Activated CD4-positive, alpha-beta memory T cell treated with anti-CD3 and anti-CD28 coated beads for 36 hours (primary cell): Measurements from ENCODE around the gene IRF3. TPM values are rescaled to one million over a fixed set of nuclear protein-coding genes. Genes with fewer than 3 reads are reported as not detected.
"Not testable (repeated sequence)": the region's sequence is repeated elsewhere in the genome, so short reads cannot be mapped to it uniquely, and the experiment has no call there.

ENCODE experiments used
- CTCF ChIA-PET: fragments of 350-600 bp; sonication (Branson Sonifier 250); formaldehyde crosslinking; loops from one replicate; lab custom pipeline; 2021; ENCODE audit warnings: antibody characterized with exemption, inconsistent platforms; lab: Charles Lee
- POLR2A ChIA-PET: fragments of 350-600 bp; sonication (Branson Sonifier 250); formaldehyde crosslinking; loops from one replicate; lab custom pipeline; 2021; ENCODE audit warnings: antibody characterized with exemption; lab: Charles Lee
- DNase-seq: peaks from one replicate; pipeline ENCODE4 v3.0.0-alpha.2; 2020
- H3K27ac Mint-ChIP-seq: one replicate; pipeline ENCODE4 v1.8.0; 2021; ENCODE audit warnings: mixed read lengths
- H3K27me3 Mint-ChIP-seq: one replicate; pipeline ENCODE4 v1.8.0; 2021; ENCODE audit warnings: mixed read lengths
- H3K36me3 Mint-ChIP-seq: one replicate; pipeline ENCODE4 v1.8.0; 2021; ENCODE audit warnings: mixed read lengths
- H3K4me1 Mint-ChIP-seq: one replicate; pipeline ENCODE4 v1.8.0; 2021; ENCODE audit warnings: low read depth, mixed read lengths
- H3K4me3 Mint-ChIP-seq: one replicate; pipeline ENCODE4 v1.8.0; 2021; ENCODE audit warnings: mild to moderate bottlenecking, mixed read lengths
- H3K9me3 Mint-ChIP-seq: one replicate; pipeline ENCODE4 v1.8.0; 2021; ENCODE audit warnings: mixed read lengths
- intact Hi-C: fragments of 100-400 bp; cut with micrococcal nuclease; formaldehyde crosslinking; loops from one replicate; pipeline ENCODE4 v1.15.1; 2023
- total RNA-seq, 2 experiments: library from RNA; stranded (reverse); gene quantifications; one replicate each; pipeline ENCODE4 v1.2.3, GENCODE V29; 2021

Gene IRF3
- total RNA-seq, 2 experiments from 2014 or later = 143 to 156 TPM

DNA sequence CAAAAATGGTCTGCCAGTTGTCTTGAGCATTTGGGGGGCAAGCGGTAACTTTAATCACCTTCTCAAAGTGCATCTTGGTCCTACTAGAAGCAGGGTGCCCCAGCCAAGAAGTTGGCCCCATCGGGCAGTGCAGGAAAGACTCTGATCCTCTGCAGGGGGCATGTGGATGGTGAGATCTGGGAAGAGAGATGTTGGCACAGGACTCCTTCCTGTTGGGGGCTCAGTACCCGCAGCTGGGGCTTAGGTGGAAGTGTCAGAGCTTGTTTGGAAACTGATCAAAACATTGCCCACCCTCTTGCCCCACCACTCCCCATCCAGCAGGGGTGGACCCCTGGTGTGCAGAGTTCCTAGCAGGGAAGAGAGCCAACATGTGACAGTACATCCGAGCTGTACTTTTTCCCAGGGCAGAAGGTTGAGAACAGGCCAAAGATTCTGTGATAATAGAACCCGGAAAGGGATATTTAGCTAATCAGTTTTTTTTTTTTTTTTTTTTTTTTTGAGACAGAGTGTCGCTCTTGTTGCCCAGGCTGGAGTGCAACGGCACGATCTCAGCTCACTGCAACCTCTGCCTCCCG is 34.6 kb downstream of the IRF3 start:
- no peaks in the 10 kb centered on the region for H3K27me3 Mint-ChIP-seq
- H3K4me1 Mint-ChIP-seq = peaks cover 3% of the 10 kb centered on the region
- H3K36me3 Mint-ChIP-seq = no peaks in the 10 kb centered on the region
- H3K27ac Mint-ChIP-seq = no peak overlapping the region
- H3K4me3 Mint-ChIP-seq = no peak overlapping the region
- DNase-seq = no peak
- ChIA-PET CTCF (interaction anchor here (1.1 kb wide), 1 partner anchor 54 kb away, joined by 3 read pairs; no protein-coding TSS in a partner anchor), POLR2A (interaction anchor here (0.5 kb wide), 1 partner anchor 45 kb away, joined by 3 read pairs; no protein-coding TSS in a partner anchor)
- intact Hi-C loops = no loop called here
- no peaks in the 10 kb centered on the region for H3K9me3 Mint-ChIP-seq

DNA sequence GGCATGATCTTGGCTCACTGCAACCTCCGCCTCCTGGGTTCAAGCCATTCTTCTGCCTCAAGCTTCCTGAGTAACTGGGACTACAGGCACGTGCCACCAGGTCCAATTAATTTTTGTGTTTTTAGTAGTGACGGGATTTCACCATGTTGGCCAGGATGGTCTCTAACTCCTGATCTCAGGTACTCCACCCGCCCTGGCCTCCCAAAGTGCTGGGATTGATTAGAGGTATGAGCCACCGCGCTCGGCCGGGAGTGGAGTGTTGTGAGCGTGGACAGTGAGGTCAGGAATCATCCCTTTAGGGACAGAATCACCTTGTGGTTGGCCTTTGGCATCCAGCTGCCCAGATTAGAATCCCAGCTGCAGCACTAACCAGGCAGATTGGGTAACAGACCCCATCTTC is 36.0 kb downstream of the IRF3 start:
- no peak overlapping the region for H3K4me3 Mint-ChIP-seq
- POLR2A ChIA-PET = no interaction called here
- DNase-seq = no peak
- no peak overlapping the region for H3K27ac Mint-ChIP-seq
- H3K36me3 Mint-ChIP-seq = no peaks in the 10 kb centered on the region
- H3K27me3 Mint-ChIP-seq = no peaks in the 10 kb centered on the region
- CTCF ChIA-PET = interaction anchor here (0.7 kb wide), 1 partner anchor 51 kb away, joined by 4 read pairs; no protein-coding TSS in a partner anchor
- H3K9me3 Mint-ChIP-seq = no peaks in the 10 kb centered on the region
- H3K4me1 Mint-ChIP-seq = no peaks in the 10 kb centered on the region
- intact Hi-C loops = no loop called here

DNA sequence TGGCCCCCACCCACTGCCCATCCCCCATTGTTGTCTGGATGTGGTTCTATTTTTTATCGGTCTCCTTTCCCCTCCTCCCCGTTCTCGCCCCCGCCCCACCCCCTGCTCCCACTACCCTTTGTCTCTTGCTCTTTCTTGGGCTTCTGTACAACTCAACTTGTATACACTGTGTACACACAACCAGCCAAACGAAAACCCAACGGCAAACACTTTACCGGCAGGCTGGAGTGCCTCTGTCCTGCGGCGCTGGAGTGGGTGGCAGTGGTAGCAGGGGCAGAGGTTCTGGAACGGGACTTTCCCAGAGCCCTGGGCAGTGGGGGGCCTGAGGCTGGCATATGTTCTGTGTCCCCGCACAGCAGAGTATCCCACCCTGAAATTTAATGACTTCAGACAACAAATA is 39.4 kb downstream of the IRF3 start:
- POLR2A ChIA-PET = no interaction called here
- Mint-ChIP-seq H3K27ac (no peak overlapping the region), H3K9me3 (no peaks in the 10 kb centered on the region), H3K36me3 (peaks cover 3% of the 10 kb centered on the region), H3K4me1 (no peaks in the 10 kb centered on the region), H3K27me3 (no peaks in the 10 kb centered on the region), H3K4me3 (no peak overlapping the region)
- CTCF ChIA-PET = no interaction called here
- no peak for DNase-seq
- intact Hi-C loops = no loop called here

DNA sequence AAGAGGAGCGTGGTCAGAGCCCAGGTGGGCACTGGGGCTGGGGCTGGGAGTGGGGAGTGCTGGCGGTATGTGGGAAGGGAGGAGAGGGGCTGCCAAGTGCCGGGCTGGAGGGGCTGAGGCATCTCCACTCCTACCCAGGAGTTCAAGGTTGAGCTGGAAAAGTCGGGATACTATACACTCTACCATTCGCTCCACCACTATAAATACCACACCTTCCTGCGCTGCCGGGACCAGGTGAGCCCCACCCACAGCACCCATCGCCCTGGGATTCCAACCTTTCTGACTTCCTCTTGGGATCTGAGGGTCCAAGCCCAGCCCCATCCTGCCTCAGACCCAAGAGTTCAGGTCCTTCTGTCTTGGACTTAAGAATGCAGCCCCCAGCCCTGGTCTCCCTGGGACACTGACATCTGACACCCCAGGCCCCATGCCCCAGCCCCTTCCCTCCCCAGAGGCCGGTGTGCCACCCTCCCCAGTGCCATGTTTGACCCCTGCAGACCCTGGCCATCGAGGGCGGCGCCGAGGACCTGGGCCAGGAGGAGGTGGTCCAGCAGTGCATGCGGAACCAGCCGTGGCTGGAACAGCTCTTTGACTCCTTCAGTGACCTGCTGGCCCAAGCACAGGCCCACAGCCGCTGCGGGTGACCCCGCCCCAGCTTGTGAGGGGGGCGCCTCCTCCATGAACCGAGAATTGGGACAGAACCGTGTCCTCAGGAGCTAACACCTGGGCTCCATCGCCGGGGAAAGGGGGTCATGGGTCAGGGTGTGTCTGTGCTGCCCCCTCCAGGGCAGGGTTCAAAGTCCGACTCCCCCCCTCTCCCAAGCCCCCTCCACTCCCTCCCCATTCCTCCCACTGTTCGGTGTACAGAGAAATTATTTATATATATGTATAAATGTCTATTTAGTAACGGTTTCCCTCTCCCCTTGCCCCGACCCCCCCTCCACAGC is 40.4 kb downstream of the IRF3 start:
- DNase-seq = no peak
- no peaks in the 10 kb centered on the region for H3K9me3 Mint-ChIP-seq
- POLR2A ChIA-PET = no interaction called here
- no peaks in the 10 kb centered on the region for H3K27me3 Mint-ChIP-seq
- H3K36me3 Mint-ChIP-seq = peaks cover 3% of the 10 kb centered on the region
- CTCF ChIA-PET = interaction anchor here (0.7 kb wide), 1 partner anchor 56 kb away, joined by 3 read pairs; no protein-coding TSS in a partner anchor
- H3K4me3 Mint-ChIP-seq = no peak overlapping the region
- H3K4me1 Mint-ChIP-seq = no peaks in the 10 kb centered on the region
- no peak overlapping the region for H3K27ac Mint-ChIP-seq
- intact Hi-C loops = no loop called here

DNA sequence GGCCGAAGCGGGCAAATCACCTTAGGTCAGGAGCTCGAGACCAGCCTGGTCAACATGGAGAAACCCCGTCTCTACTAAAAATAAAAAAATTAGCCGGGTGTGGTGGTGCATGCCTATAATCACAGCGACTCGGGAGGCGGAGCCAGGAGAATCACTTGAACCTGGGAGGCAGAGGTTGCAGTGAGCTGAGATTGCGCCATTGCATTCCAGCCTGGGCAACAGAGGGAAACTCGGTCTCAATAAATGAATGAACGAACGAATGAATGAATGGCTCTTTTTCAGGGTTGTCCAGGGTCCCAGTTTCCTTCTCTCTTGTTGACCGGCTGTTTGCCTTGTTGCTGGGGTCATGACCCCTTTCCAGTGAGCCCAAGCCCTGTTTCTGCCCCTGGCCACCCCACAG is 47.8 kb downstream of the IRF3 start:
- CTCF ChIA-PET = interaction anchor here (3.0 kb wide), 1 partner anchor 54 kb away, joined by 14 read pairs; no protein-coding TSS in a partner anchor
- intact Hi-C loops, H3K27me3 Mint-ChIP-seq, DNase-seq, H3K9me3 Mint-ChIP-seq, H3K27ac Mint-ChIP-seq, H3K4me3 Mint-ChIP-seq: not testable (repeated sequence)
- POLR2A ChIA-PET = interaction anchor here (2.1 kb wide), 1 partner anchor 26 kb away, joined by 4 read pairs; no protein-coding TSS in a partner anchor
- H3K4me1 Mint-ChIP-seq = peaks cover 14% of the 10 kb centered on the region
- peaks cover 36% of the 10 kb centered on the region for H3K36me3 Mint-ChIP-seq

DNA sequence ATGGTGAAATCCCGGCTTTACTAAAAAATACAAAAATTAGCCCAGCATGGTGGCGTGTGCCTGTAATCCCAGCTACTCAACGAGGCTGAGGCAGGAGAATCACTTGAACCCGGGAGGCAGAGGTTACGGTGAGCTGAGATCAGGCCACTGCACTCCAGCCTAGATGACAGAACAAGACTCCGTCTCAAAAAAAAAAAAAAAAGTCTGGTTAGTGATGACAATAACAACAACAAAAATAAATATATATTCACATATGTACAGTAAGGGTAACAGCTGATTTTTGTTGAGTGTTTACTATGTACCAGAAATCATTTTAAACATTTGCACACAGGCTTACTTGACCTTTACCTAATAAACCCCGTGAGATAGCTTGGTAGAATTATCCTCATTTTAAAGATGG is 48.7 kb downstream of the IRF3 start:
- intact Hi-C loops = no loop called here
- Mint-ChIP-seq H3K4me3 (no peak overlapping the region), H3K27ac (no peak overlapping the region), H3K36me3 (peaks cover 36% of the 10 kb centered on the region), H3K4me1 (peaks cover 14% of the 10 kb centered on the region), H3K9me3 (no peaks in the 10 kb centered on the region), H3K27me3 (no peaks in the 10 kb centered on the region)
- ChIA-PET CTCF (interaction anchor here (0.8 to 3.0 kb wide), 2 partner anchors 55 to 64 kb away, joined by 3 to 14 read pairs; no protein-coding TSS in a partner anchor), POLR2A (interaction anchor here (2.1 kb wide), 1 partner anchor 27 kb away, joined by 4 read pairs; no protein-coding TSS in a partner anchor)
- DNase-seq = no peak

DNA sequence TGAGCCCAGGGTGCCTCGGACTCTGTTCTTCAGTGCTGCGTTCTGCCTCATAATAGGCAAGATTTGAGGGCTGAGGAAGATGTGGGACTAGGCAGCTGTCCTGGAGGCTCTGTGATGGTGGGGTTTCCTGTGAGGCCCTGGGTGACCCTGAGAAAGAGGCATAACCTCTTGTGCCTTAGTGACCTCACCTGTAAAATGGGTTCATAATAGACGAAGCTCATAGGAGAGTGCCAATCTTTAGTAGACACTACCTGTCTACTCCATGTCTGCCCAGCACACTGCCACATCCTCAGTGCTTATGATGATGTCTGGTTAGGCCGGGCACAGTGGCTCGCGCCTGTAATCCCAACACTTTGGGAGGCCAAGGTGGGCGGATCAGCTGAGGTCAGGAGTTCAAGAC is 49.1 kb downstream of the IRF3 start:
- intact Hi-C loops = no loop called here
- Mint-ChIP-seq H3K27ac (no peak overlapping the region), H3K4me1 (peaks cover 14% of the 10 kb centered on the region), H3K4me3 (no peak overlapping the region), H3K36me3 (peaks cover 36% of the 10 kb centered on the region), H3K9me3 (no peaks in the 10 kb centered on the region), H3K27me3 (no peaks in the 10 kb centered on the region)
- no peak for DNase-seq
- ChIA-PET POLR2A (interaction anchor here (2.1 kb wide), 1 partner anchor 27 kb away, joined by 4 read pairs; no protein-coding TSS in a partner anchor), CTCF (interaction anchor here (0.8 to 3.0 kb wide), 2 partner anchors 56 to 64 kb away, joined by 3 to 14 read pairs; no protein-coding TSS in a partner anchor)

DNA sequence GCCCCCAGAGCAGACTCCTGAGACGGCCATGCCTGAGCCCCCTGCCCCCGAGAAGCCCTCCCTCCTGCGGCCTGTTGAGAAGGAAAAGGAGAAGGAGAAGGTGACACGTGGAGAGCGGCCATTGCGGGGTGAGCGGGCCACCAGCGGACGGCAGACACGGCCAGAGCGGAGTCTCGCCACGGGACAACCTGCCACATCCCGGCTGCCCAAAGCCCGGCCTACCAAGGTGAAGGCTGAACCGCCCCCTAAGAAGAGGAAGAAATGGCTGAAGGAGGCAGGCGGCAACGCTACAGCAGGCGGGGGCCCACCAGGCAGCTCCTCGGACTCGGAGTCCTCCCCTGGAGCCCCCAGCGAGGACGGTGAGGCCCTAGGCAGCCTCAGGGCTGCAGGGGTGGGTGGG is 49.8 kb downstream of the IRF3 start:
- peaks cover 14% of the 10 kb centered on the region for H3K4me1 Mint-ChIP-seq
- H3K9me3 Mint-ChIP-seq = no peaks in the 10 kb centered on the region
- no peak for DNase-seq
- intact Hi-C loops = no loop called here
- H3K27ac Mint-ChIP-seq = no peak overlapping the region
- ChIA-PET POLR2A (interaction anchor here (2.1 kb wide), 1 partner anchor 28 kb away, joined by 4 read pairs; no protein-coding TSS in a partner anchor), CTCF (no interaction called here)
- H3K4me3 Mint-ChIP-seq = no peak overlapping the region
- H3K36me3 Mint-ChIP-seq = peaks cover 36% of the 10 kb centered on the region
- no peaks in the 10 kb centered on the region for H3K27me3 Mint-ChIP-seq

DNA sequence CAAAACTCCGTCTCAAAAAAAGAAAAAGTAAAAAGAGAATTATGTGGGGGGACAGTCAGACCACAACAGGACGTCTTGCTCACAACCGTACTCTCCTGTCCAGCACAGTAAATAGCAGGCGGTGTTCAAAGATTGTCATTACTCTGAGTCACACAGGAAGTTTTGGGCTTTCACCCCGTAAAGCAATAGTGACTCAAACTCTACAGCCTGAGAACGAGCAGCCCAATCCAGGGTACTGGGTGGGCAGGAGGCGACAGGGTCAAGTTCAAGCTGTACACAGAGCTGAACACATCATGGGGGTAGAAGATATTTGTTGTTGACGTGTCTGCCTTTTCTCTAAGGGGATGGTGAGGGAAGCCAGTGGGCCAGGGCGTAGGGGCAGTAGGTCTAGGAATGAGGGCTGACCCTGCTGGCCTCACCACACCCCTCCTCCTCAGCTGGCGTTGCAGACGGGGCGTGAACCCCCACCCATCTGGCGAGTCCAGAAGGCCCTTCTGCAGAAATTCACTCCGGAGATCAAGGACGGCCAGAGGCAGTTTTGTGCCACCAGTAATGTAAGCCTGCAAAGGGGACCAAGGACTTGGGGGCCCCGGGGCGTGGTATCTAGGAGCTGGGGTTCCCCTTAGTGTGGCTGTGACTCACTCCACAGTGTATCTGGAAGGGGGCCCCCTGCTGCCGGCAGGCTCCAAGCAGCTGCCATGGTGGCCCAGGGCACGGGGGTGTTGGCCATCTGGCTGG is 51.4 kb downstream of the IRF3 start:
- Mint-ChIP-seq H3K27ac (peak overlapping the region; percentile 83), H3K4me3 (no peak overlapping the region), H3K27me3 (no peaks in the 10 kb centered on the region), H3K36me3 (peaks cover 35% of the 10 kb centered on the region), H3K4me1 (peaks cover 14% of the 10 kb centered on the region), H3K9me3 (no peaks in the 10 kb centered on the region)
- DNase-seq = peak; percentile 55
- ChIA-PET POLR2A (no interaction called here), CTCF (interaction anchor here (0.8 kb wide), 1 partner anchor 26 kb away, joined by 4 read pairs; the partner anchor contains the start of gene RRAS)
- intact Hi-C loops = no loop called here

DNA sequence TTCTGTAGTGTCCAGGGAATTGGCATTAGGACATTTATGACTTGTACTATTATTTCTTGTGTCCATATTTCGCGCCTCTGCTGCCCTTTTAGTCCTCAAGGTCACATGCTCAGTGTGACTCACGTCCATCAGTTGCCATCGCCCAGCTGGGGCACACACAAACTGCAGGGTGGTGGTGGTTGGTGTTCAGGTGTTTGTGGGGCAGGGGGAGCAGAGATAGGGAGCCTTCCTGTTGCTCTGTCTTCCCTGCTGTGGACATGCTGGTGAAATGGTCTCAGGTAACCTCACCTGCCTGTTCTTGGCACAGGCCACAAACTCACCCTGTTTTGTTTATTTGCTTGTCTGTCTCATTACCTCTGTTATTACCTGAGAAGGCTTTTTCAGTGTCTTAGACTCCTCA is 52.3 kb downstream of the IRF3 start:
- peaks cover 35% of the 10 kb centered on the region for H3K36me3 Mint-ChIP-seq
- intact Hi-C loops = no loop called here
- H3K9me3 Mint-ChIP-seq = no peaks in the 10 kb centered on the region
- DNase-seq = no peak
- ChIA-PET CTCF (no interaction called here), POLR2A (no interaction called here)
- H3K27ac Mint-ChIP-seq = peak overlapping the region; percentile 83
- peaks cover 14% of the 10 kb centered on the region for H3K4me1 Mint-ChIP-seq
- no peaks in the 10 kb centered on the region for H3K27me3 Mint-ChIP-seq
- no peak overlapping the region for H3K4me3 Mint-ChIP-seq
